GM23338 (cell line): Measurements from ENCODE around the gene PTPRN2. TPM values are rescaled to one million over a fixed set of nuclear protein-coding genes. Genes with fewer than 3 reads are reported as not detected.

Experiments
- ATAC-seq: fragments of 200-7000 bp; cut with Tn5 transposase; 3 replicates; pipeline ENCODE4 v1.9.1; 2020
- DNase-seq: peaks from one replicate; pipeline ENCODE4 v3.0.0-alpha.2; 2015; ENCODE audit warnings: low spot score
- H2AFZ ChIP-seq: fragments of 200-600 bp; sonication (generic); 2 replicates; pipeline ENCODE4 v1.8.0; 2016; ENCODE audit warnings: antibody characterized with exemption, mild to moderate bottlenecking, moderate library complexity
- H3F3A ChIP-seq: fragments of 200-600 bp; sonication (generic); replicated peaks from 2 replicates; pipeline ENCODE4 v1.8.0; 2017; ENCODE audit warnings: antibody characterized with exemption, mixed run types, low read depth
- H3K27ac ChIP-seq: fragments of 200-600 bp; sonication (generic); 2 replicates; pipeline ENCODE4 v1.6.1; 2016; ENCODE audit warnings: low read depth
- H3K27me3 ChIP-seq: fragments of 200-600 bp; sonication (generic); 2 replicates; pipeline ENCODE4 v1.8.0; 2016; ENCODE audit warnings: mild to moderate bottlenecking, mixed run types, moderate library complexity; ENCODE audit not compliant: insufficient read depth
- H3K36me3 ChIP-seq: fragments of 200-600 bp; sonication (generic); 2 replicates; pipeline ENCODE4 v1.8.0; 2016; ENCODE audit warnings: mild to moderate bottlenecking; ENCODE audit not compliant: insufficient read depth
- H3K4me1 ChIP-seq: fragments of 200-600 bp; sonication (generic); 2 replicates; pipeline ENCODE4 v1.8.0; 2016; ENCODE audit warnings: mild to moderate bottlenecking, moderate library complexity; ENCODE audit not compliant: insufficient read depth
- H3K4me2 ChIP-seq: fragments of 200-600 bp; sonication (generic); 2 replicates; pipeline ENCODE4 v1.7.1; 2017; ENCODE audit warnings: mixed run types
- H3K4me3 ChIP-seq: fragments of 200-600 bp; sonication (generic); 2 replicates; pipeline ENCODE4 v1.6.1; 2016; ENCODE audit warnings: mixed run types
- H3K79me2 ChIP-seq: fragments of 200-600 bp; sonication (generic); replicated peaks from 2 replicates; pipeline ENCODE4 v1.8.0; 2017; ENCODE audit warnings: mild to moderate bottlenecking; ENCODE audit not compliant: insufficient read depth
- H3K9me2 ChIP-seq: fragments of 200-600 bp; sonication (generic); 2 replicates; pipeline ENCODE4 v1.8.0; 2017; ENCODE audit not compliant: insufficient read depth
- H4K20me1 ChIP-seq: fragments of 200-600 bp; sonication (generic); replicated peaks from 2 replicates; pipeline ENCODE4 v1.8.0; 2017; ENCODE audit warnings: mild to moderate bottlenecking; ENCODE audit not compliant: insufficient read depth
- H3K27ac Mint-ChIP-seq: 2 replicates; pipeline ENCODE4 v1.8.0; 2020; ENCODE audit warnings: inconsistent platforms, mild to moderate bottlenecking, moderate library complexity, mixed read lengths
- H3K27me3 Mint-ChIP-seq: 3 replicates; pipeline ENCODE4 v1.8.0; 2022; ENCODE audit warnings: low read depth, mild to moderate bottlenecking, moderate library complexity, mixed read lengths, inconsistent platforms; ENCODE audit not compliant: insufficient read depth, poor library complexity
- H3K36me3 Mint-ChIP-seq: 3 replicates; pipeline ENCODE4 v1.8.0; 2021; ENCODE audit warnings: low read depth, mild to moderate bottlenecking, inconsistent platforms, moderate library complexity, mixed read lengths
- H3K4me1 Mint-ChIP-seq: 3 replicates; pipeline ENCODE4 v1.8.0; 2020; ENCODE audit warnings: mild to moderate bottlenecking, inconsistent platforms, mixed read lengths
- H3K4me3 Mint-ChIP-seq: 3 replicates; pipeline ENCODE4 v1.8.0; 2021; ENCODE audit warnings: moderate library complexity, mild to moderate bottlenecking, inconsistent platforms, mixed read lengths
- H3K9me3 Mint-ChIP-seq: 3 replicates; pipeline ENCODE4 v1.8.0; 2020; ENCODE audit warnings: moderate library complexity, mild to moderate bottlenecking, inconsistent platforms, mixed read lengths
- CREB1 ChIP-seq: fragments of 250-450 bp; sonication (Bioruptor Pico); IDR thresholded peaks from 2 replicates; pipeline ENCODE4 v1.5.0; 2020; ENCODE audit warnings: low read depth, mild to moderate bottlenecking, moderate library complexity
- JUNB ChIP-seq: IDR thresholded peaks from one replicate; pipeline ENCODE4 v1.6.1; 2016; ENCODE audit warnings: antibody characterized with exemption; ENCODE audit not compliant: unreplicated experiment
- NANOG ChIP-seq: IDR thresholded peaks from 2 replicates; pipeline ENCODE4 v1.6.1; 2016; ENCODE audit warnings: antibody characterized with exemption, borderline replicate concordance
- POLR2AphosphoS5 ChIP-seq: IDR thresholded peaks from 2 replicates; pipeline ENCODE4 v1.6.1; 2016; ENCODE audit warnings: antibody characterized with exemption, low read depth
- STAT1 ChIP-seq: IDR thresholded peaks from one replicate; pipeline ENCODE4 v1.6.1; 2016; ENCODE audit warnings: antibody characterized with exemption; ENCODE audit not compliant: unreplicated experiment
- polyA plus RNA-seq: library from polyadenylated mRNA; unstranded; fragments of >200 nt; fragmentation: Nextera tagmentation; extraction: Ambion mirVana; gene quantifications from 2 replicates; pipeline ENCODE4 v1.2.1, GENCODE V29; 2016
- total RNA-seq: library from RNA; depleted of rRNA; stranded (reverse); fragments of >200 nt; shearing (Covaris generic); gene quantifications from 2 replicates; pipeline ENCODE4 v1.2.3, GENCODE V29; 2014
- TF ChIP-seq, protein P1 (sequence below): IDR thresholded peaks from one replicate; pipeline ENCODE4 v1.6.1; 2018; ENCODE audit warnings: antibody characterized with exemption; ENCODE audit not compliant: unreplicated experiment
- TF ChIP-seq, protein P2 (sequence below), 2 experiments: fragments of 200-600 bp in 1 of 2; sonication (generic) in 1 of 2; conservative IDR thresholded peaks; 2 replicates each; pipeline versions ENCODE4 v1.5.1 to v1.6.1; 2016 to 2017; ENCODE audit warnings: antibody characterized with exemption in 2 of 2, low read depth in 2 of 2, mild to moderate bottlenecking in 2 of 2, moderate library complexity in 1 of 2

The PTPRN2 gene
- total and polyA plus RNA-seq, 2 experiments from 2014 or later, result 0.87 to 4.0 TPM

DNA sequence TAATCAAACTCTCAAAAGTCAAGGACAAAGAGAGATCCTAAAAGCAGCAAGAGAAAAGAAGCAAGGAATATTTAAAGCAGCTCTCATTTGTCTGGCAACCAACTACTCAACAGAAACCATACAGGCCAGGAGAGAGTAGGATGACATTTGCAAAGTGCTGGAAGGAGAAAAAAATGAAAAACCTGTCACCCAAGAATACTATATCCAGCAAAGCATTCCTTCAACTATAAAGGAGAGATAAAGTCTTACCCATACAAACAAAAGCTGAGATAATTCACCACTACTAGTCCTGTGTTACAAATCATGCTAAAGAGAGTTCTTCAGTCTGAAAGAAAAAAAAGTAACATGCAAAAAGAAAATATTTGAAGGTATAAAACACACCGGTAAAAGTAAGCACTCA lies 357.7 kb downstream of the PTPRN2 start:
- Mint-ChIP-seq H3K27me3 (peaks cover 8% of the 10 kb centered on the region), H3K27ac (no peak overlapping the region), H3K4me3 (no peak overlapping the region), H3K36me3 (peaks cover 57% of the 10 kb centered on the region), H3K9me3 (peaks cover 100% of the 10 kb centered on the region), H3K4me1 (no peaks in the 10 kb centered on the region)
- H3K36me3 ChIP-seq, result peaks cover 6% of the 10 kb centered on the region; the same call in 1 of the 2 replicates
- H3F3A ChIP-seq, result no peaks in the 10 kb centered on the region
- H3K27ac ChIP-seq, result no peak overlapping the region
- no peak for ATAC-seq
- H3K4me3 ChIP-seq, result no peak overlapping the region
- H3K4me2 ChIP-seq, result no peak overlapping the region
- no peaks in the 10 kb centered on the region for H3K27me3 ChIP-seq
- no peaks in the 10 kb centered on the region for H3K79me2 ChIP-seq
- TF ChIP-seq, protein P1, sequence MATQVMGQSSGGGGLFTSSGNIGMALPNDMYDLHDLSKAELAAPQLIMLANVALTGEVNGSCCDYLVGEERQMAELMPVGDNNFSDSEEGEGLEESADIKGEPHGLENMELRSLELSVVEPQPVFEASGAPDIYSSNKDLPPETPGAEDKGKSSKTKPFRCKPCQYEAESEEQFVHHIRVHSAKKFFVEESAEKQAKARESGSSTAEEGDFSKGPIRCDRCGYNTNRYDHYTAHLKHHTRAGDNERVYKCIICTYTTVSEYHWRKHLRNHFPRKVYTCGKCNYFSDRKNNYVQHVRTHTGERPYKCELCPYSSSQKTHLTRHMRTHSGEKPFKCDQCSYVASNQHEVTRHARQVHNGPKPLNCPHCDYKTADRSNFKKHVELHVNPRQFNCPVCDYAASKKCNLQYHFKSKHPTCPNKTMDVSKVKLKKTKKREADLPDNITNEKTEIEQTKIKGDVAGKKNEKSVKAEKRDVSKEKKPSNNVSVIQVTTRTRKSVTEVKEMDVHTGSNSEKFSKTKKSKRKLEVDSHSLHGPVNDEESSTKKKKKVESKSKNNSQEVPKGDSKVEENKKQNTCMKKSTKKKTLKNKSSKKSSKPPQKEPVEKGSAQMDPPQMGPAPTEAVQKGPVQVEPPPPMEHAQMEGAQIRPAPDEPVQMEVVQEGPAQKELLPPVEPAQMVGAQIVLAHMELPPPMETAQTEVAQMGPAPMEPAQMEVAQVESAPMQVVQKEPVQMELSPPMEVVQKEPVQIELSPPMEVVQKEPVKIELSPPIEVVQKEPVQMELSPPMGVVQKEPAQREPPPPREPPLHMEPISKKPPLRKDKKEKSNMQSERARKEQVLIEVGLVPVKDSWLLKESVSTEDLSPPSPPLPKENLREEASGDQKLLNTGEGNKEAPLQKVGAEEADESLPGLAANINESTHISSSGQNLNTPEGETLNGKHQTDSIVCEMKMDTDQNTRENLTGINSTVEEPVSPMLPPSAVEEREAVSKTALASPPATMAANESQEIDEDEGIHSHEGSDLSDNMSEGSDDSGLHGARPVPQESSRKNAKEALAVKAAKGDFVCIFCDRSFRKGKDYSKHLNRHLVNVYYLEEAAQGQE, result no peak
- TF ChIP-seq POLR2AphosphoS5 (no peak), JUNB (no peak), NANOG (no peak), STAT1 (no peak), CREB1 (no peak)
- TF ChIP-seq, protein P2, sequence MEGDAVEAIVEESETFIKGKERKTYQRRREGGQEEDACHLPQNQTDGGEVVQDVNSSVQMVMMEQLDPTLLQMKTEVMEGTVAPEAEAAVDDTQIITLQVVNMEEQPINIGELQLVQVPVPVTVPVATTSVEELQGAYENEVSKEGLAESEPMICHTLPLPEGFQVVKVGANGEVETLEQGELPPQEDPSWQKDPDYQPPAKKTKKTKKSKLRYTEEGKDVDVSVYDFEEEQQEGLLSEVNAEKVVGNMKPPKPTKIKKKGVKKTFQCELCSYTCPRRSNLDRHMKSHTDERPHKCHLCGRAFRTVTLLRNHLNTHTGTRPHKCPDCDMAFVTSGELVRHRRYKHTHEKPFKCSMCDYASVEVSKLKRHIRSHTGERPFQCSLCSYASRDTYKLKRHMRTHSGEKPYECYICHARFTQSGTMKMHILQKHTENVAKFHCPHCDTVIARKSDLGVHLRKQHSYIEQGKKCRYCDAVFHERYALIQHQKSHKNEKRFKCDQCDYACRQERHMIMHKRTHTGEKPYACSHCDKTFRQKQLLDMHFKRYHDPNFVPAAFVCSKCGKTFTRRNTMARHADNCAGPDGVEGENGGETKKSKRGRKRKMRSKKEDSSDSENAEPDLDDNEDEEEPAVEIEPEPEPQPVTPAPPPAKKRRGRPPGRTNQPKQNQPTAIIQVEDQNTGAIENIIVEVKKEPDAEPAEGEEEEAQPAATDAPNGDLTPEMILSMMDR (conservative IDR thresholded peaks at IDR 0.05; ENCODE audit: low read depth in 2 of 2), result no peak
- H2AFZ ChIP-seq, result no peak overlapping the region
- no peak for DNase-seq
- no peaks in the 10 kb centered on the region for H3K9me2 ChIP-seq
- H3K4me1 ChIP-seq, result no peaks in the 10 kb centered on the region
- H4K20me1 ChIP-seq, result no peaks in the 10 kb centered on the region

DNA sequence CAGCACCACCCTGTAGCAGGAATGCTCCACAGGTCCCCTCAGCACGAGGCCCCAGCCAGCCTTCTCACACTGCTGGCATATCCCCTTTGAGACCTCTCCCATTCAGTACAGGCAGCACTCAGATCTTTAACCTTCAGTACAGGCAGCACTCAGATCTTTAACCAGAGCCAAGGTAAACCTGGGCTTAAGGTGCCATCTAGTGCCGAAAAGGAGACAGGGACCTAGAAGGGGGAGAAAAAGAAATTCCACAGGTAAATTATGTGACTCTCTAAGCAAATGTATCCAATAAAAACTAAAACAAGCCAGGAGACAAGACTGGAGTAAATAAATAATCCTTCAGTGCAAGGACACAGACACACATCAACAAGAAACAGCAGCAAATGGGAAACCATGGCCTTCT lies 358.6 kb downstream of the PTPRN2 start:
- no peak overlapping the region for H3K27ac ChIP-seq
- Mint-ChIP-seq H3K27ac (no peak overlapping the region), H3K4me1 (no peaks in the 10 kb centered on the region), H3K4me3 (no peak overlapping the region), H3K9me3 (peaks cover 100% of the 10 kb centered on the region), H3K27me3 (peaks cover 8% of the 10 kb centered on the region), H3K36me3 (peaks cover 55% of the 10 kb centered on the region)
- no peak overlapping the region for H3K4me2 ChIP-seq
- no peaks in the 10 kb centered on the region for H3K27me3 ChIP-seq
- peak; percentile 25 for DNase-seq
- H3F3A ChIP-seq, result no peaks in the 10 kb centered on the region
- H3K36me3 ChIP-seq, result peaks cover 6% of the 10 kb centered on the region; the same call in 1 of the 2 replicates
- no peaks in the 10 kb centered on the region for H3K79me2 ChIP-seq
- ATAC-seq, result no peak
- no peak overlapping the region for H2AFZ ChIP-seq
- no peaks in the 10 kb centered on the region for H3K9me2 ChIP-seq
- no peak overlapping the region for H3K4me3 ChIP-seq
- no peaks in the 10 kb centered on the region for H4K20me1 ChIP-seq
- H3K4me1 ChIP-seq, result no peaks in the 10 kb centered on the region
- TF ChIP-seq, protein P1, result no peak
- TF ChIP-seq, protein P2 (conservative IDR thresholded peaks at IDR 0.05; ENCODE audit: low read depth in 2 of 2), result peak; percentile 27 to 41; a peak in 3 of 4 replicates
